Keratinocyte (primary cell): ENCODE data around the gene PTPRD. TPM values are rescaled to one million over a fixed set of nuclear protein-coding genes. Genes with fewer than 3 reads are reported as not detected.

Source experiments
- DNase-seq: peaks from one replicate; pipeline ENCODE4 v3.0.0-alpha.2; 2011; ENCODE audit warnings: low read depth, missing footprints, low spot score
- FAIRE-seq: peaks from 2 replicates; lab custom pipeline; 2011; peaks lifted over from hg19 to GRCh38; lab: Jason Lieb, UNC
- H2AFZ ChIP-seq: 2 replicates; pipeline ENCODE4 v1.6.0; 2012; ENCODE audit warnings: low read length, control low read depth, inconsistent platforms; ENCODE audit not compliant: control insufficient read depth
- H3K27ac ChIP-seq: 2 replicates; pipeline ENCODE4 v1.5.1; 2011; ENCODE audit warnings: low read length; ENCODE audit not compliant: control insufficient read depth, insufficient read depth
- H3K27me3 ChIP-seq: 3 replicates; pipeline ENCODE4 v1.6.0; 2011; ENCODE audit warnings: low read length; ENCODE audit not compliant: control insufficient read depth, insufficient read depth; ENCODE audit errors: extremely low read depth
- H3K36me3 ChIP-seq, 2 experiments: 2 replicates in 1 of 2; 3 replicates in 1 of 2; pipeline ENCODE4 v1.5.1; 2011; ENCODE audit warnings: low read length in 2 of 2, mild to moderate bottlenecking in 1 of 2; ENCODE audit not compliant: control insufficient read depth in 2 of 2, insufficient read depth in 2 of 2; ENCODE audit errors: extremely low read depth in 1 of 2
- H3K4me1 ChIP-seq: 3 replicates; pipeline ENCODE4 v1.5.1; 2011; ENCODE audit warnings: low read length; ENCODE audit not compliant: control insufficient read depth, insufficient read depth; ENCODE audit errors: extremely low read depth
- H3K4me2 ChIP-seq: 3 replicates; pipeline ENCODE4 v1.6.0; 2011; ENCODE audit warnings: low read depth, low read length; ENCODE audit not compliant: control insufficient read depth, insufficient read depth; ENCODE audit errors: extremely low read depth
- H3K4me3 ChIP-seq, 3 experiments: fragments of 200-600 bp in 1 of 3; sonication (generic) in 1 of 3; 2 replicates in 2 of 3; 3 replicates in 1 of 3; pipeline ENCODE4 v1.5.1; 2011 to 2016; ENCODE audit warnings: low read length in 3 of 3, mild to moderate bottlenecking in 3 of 3, control low read depth in 2 of 3, inconsistent platforms in 1 of 3, low read depth in 1 of 3, mixed read lengths in 1 of 3, mixed run types in 1 of 3, moderate library complexity in 1 of 3; ENCODE audit not compliant: control insufficient read depth in 2 of 3, insufficient read depth in 2 of 3; ENCODE audit errors: extremely low read depth in 1 of 3
- H3K79me2 ChIP-seq: 2 replicates; pipeline ENCODE4 v1.6.0; 2012; ENCODE audit warnings: low read length; ENCODE audit not compliant: control insufficient read depth, insufficient read depth
- H3K9ac ChIP-seq: 3 replicates; pipeline ENCODE4 v1.6.0; 2011; ENCODE audit warnings: low read length; ENCODE audit not compliant: control insufficient read depth, insufficient read depth; ENCODE audit errors: extremely low read depth
- H3K9me1 ChIP-seq: 3 replicates; pipeline ENCODE4 v1.6.0; 2011; ENCODE audit warnings: low read length; ENCODE audit not compliant: control insufficient read depth, insufficient read depth; ENCODE audit errors: extremely low read depth
- H3K9me3 ChIP-seq: 2 replicates; pipeline ENCODE4 v1.5.1; 2012; ENCODE audit warnings: low read depth, low read length; ENCODE audit not compliant: control insufficient read depth
- H4K20me1 ChIP-seq: 3 replicates; pipeline ENCODE4 v1.6.0; 2011; ENCODE audit warnings: low read length; ENCODE audit not compliant: control insufficient read depth, insufficient read depth; ENCODE audit errors: extremely low read depth
- CTCF ChIP-seq, 3 experiments: IDR thresholded peaks in 1 of 3; conservative IDR thresholded peaks in 1 of 3; optimal IDR thresholded peaks in 1 of 3; 2 replicates in 2 of 3; 3 replicates in 1 of 3; pipeline versions ENCODE3 to v1.5.1; 2011; ENCODE audit warnings: low read length in 3 of 3, mild to moderate bottlenecking in 3 of 3, moderate library complexity in 2 of 3, control low read depth in 1 of 3, inconsistent platforms in 1 of 3; ENCODE audit not compliant: insufficient read depth in 2 of 3; ENCODE audit errors: extremely low read depth in 1 of 3
- EZH2 ChIP-seq: IDR thresholded peaks from one replicate; pipeline ENCODE4 v1.6.1; 2012; ENCODE audit warnings: inconsistent platforms, mild to moderate bottlenecking, low read length, moderate library complexity
- dilution Hi-C: fragments of 300-500 bp; cut with MboI; formaldehyde crosslinking; loops from one replicate; pipeline ENCODE4 v1.7.0; 2020; ENCODE audit warnings: low sequenced_read_pairs; ENCODE audit not compliant: extremely low pct_ligation_motif_present
- polyA plus RNA-seq, 5 experiments: library from polyadenylated mRNA; depleted of rRNA in 3 of 5; stranded (reverse) in 3 of 5; stranded (forward) in 1 of 5; unstranded in 1 of 5; fragments of >200 nt; gene quantifications; 1 replicate in 1 of 5; 2 replicates in 3 of 5; 3 replicates in 1 of 5; pipeline versions ENCODE4 v1.2.1 to v1.2.3, GENCODE V29; 2011 to 2012; ENCODE audit warnings: missing spikeins in 2 of 5, low read depth in 1 of 5, low replicate concordance in 1 of 5

The PTPRD gene
- polyA plus RNA-seq, 1 donor (not counting 4 experiments of a cell fraction or from before 2014, with no cell fraction given): 0.10 TPM

- Histone ChIP-seq H3K9me1 (no peaks in the 10 kb centered on the region), H3K79me2 (no peaks in the 10 kb centered on the region), H3K9me3 (no peaks in the 10 kb centered on the region), H3K4me1 (no peaks in the 10 kb centered on the region), H3K27me3 (no peaks in the 10 kb centered on the region), H3K27ac (no peak overlapping the region), H3K4me2 (no peak overlapping the region), H3K4me3 (no peak overlapping the region), H2AFZ (no peak overlapping the region), H4K20me1 (no peaks in the 10 kb centered on the region), H3K36me3 (no peaks in the 10 kb centered on the region), H3K9ac (no peak overlapping the region)
- TF ChIP-seq CTCF (optimal IDR thresholded peaks at IDR 0.05 in 1 of 3, IDR thresholded peaks at IDR 0.05 in 1 of 3, conservative IDR thresholded peaks at IDR 0.05 in 1 of 3; ENCODE audit: extremely low read depth in 1 of 3, insufficient read depth in 2 of 3, low read length in 3 of 3): no peak
- TF ChIP-seq EZH2: no peak
- FAIRE-seq: no peak
- dilution Hi-C loops: no loop called here
- DNase-seq: no peak
Observed at GRCh38 chr9:9603345-9603744, 1009.5 kb downstream of the PTPRD start.

GRCh38 chr9:9598723-9599122 lies 1014.1 kb downstream of the PTPRD start:
- H3K36me3 ChIP-seq: no peaks in the 10 kb centered on the region
- no peak overlapping the region for H2AFZ ChIP-seq
- DNase-seq (no peak), FAIRE-seq (no peak)
- H3K4me3 ChIP-seq: no peak overlapping the region
- dilution Hi-C loops: no loop called here
- no peaks in the 10 kb centered on the region for H3K9me3 ChIP-seq
- H3K4me2 ChIP-seq: no peak overlapping the region
- H3K27me3 ChIP-seq: no peaks in the 10 kb centered on the region
- TF ChIP-seq CTCF (optimal IDR thresholded peaks at IDR 0.05 in 1 of 3, IDR thresholded peaks at IDR 0.05 in 1 of 3, conservative IDR thresholded peaks at IDR 0.05 in 1 of 3; ENCODE audit: extremely low read depth in 1 of 3, insufficient read depth in 2 of 3, low read length in 3 of 3): no peak
- no peaks in the 10 kb centered on the region for H3K9me1 ChIP-seq
- H3K9ac ChIP-seq: no peak overlapping the region
- no peaks in the 10 kb centered on the region for H4K20me1 ChIP-seq
- no peaks in the 10 kb centered on the region for H3K79me2 ChIP-seq
- no peaks in the 10 kb centered on the region for H3K4me1 ChIP-seq
- H3K27ac ChIP-seq: no peak overlapping the region
